B cell (primary cell): ENCODE results near the gene RAB10.

Experiments used
- EZH2 ChIP-seq: IDR thresholded peaks from 2 replicates; pipeline ENCODE4 v1.6.1; 2012; ENCODE audit warnings: borderline replicate concordance, low read depth, mild to moderate bottlenecking, moderate library complexity, low read length; ENCODE audit not compliant: insufficient read depth, poor library complexity, severe bottlenecking
- TF ChIP-seq, protein P1 (sequence below): fragments of 200-600 bp; IDR thresholded peaks from one replicate; pipeline ENCODE4 v1.8.0; 2022; ENCODE audit warnings: antibody characterized with exemption, mild to moderate bottlenecking

DNA sequence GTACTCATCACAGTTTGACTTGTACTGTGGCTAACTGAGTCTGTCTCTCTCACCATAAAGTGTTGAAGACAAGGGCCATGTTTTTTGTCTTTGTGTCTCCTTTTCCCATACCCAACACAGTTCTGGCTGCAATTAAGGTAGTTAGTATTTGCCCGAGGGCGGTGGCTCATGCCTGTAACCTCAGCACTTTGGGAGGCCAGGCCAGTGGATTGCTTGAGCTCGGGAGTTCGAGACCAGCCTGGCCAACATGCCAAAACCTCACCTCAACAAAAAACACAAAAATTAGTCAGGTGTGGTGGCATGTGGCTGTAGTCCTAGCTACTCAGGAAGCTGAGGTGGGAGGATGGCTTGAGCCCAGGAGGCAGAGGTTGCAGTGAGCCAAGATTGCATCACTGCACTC, 44.7 kb upstream of the RAB10 start:
- TF ChIP-seq, protein P1, sequence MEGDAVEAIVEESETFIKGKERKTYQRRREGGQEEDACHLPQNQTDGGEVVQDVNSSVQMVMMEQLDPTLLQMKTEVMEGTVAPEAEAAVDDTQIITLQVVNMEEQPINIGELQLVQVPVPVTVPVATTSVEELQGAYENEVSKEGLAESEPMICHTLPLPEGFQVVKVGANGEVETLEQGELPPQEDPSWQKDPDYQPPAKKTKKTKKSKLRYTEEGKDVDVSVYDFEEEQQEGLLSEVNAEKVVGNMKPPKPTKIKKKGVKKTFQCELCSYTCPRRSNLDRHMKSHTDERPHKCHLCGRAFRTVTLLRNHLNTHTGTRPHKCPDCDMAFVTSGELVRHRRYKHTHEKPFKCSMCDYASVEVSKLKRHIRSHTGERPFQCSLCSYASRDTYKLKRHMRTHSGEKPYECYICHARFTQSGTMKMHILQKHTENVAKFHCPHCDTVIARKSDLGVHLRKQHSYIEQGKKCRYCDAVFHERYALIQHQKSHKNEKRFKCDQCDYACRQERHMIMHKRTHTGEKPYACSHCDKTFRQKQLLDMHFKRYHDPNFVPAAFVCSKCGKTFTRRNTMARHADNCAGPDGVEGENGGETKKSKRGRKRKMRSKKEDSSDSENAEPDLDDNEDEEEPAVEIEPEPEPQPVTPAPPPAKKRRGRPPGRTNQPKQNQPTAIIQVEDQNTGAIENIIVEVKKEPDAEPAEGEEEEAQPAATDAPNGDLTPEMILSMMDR, result no peak
- TF ChIP-seq EZH2, result no peak
